ENCODE measurements around the gene TMEM18.

Gene TMEM18

DNA sequence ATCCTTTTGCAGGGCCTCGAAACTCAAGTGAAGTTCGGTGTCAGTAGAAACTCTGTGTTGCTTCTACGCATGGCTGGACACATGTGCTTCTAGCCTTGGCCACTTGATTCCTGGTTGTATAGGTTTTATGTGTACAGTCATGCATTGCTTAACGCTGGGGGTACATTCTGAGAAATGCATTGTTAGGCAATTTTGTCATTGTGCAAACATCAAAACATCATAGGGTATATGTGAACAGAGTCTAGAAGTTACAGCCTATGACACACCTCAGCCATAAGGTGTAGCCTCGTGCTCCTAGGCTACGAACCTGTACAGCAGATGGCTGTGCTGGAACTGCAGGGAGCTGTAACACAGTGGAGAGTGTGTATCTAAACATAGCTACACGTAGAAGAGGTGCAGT, 39.4 kb downstream of the TMEM18 start:
- H3K27me3 ChIP-seq (replicated peaks; ENCODE audit: insufficient read depth, low read length), result no peaks in the 10 kb centered on the region
- H4K20me1 ChIP-seq (ENCODE audit: insufficient read depth, low read length), result no peaks in the 10 kb centered on the region
- H3K4me1 ChIP-seq (ENCODE audit: low read length), result no peaks in the 10 kb centered on the region

DNA sequence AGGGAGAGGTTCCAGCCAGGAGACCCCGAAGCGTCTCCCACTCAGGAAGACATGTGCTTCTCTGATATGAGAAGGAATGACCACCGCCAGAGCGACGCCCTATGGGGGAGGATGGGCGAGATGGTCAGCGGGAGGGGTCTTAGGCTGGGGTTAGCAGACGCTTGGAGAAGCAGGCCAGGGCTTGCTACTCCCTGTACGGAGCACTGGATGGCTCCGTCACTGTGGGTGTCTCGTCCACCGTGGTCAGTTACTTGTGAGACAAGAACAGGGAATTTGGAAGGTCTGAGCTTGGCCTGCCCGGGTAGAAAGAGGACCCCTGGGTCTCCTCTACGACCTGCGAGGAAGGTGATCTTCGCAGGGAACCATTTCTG, 39.8 kb downstream of the TMEM18 start:
- Histone ChIP-seq H3K9ac (ENCODE audit: low read length) (no peak overlapping the region), H3K4me2 (ENCODE audit: low read depth, low read length) (no peak overlapping the region)

More for the DNA sequence above, 39.4 kb downstream of the TMEM18 start:
- Histone ChIP-seq H2AFZ (ENCODE audit: low read length) (no peak overlapping the region), H3K4me2 (ENCODE audit: low read depth, low read length) (no peak overlapping the region), H3K36me3 (replicated peaks; ENCODE audit: insufficient read depth, low read length) (no peaks in the 10 kb centered on the region), H3K9ac (ENCODE audit: low read length) (no peak overlapping the region), H3K9me2 (replicated peaks; ENCODE audit: insufficient read depth, low read length) (no peaks in the 10 kb centered on the region), H3K79me2 (ENCODE audit: low read length) (no peaks in the 10 kb centered on the region), H3F3A (ENCODE audit: insufficient read depth, low read length) (no peaks in the 10 kb centered on the region), H3K27ac (ENCODE audit: low read length) (no peak overlapping the region), H3K4me3 (ENCODE audit: low read length) (no peak overlapping the region), H3K9me3 (replicated peaks; ENCODE audit: insufficient read depth, low read length) (no peaks in the 10 kb centered on the region)
- DNase-seq, result no peak
- TF ChIP-seq EZH2 (optimal IDR thresholded peaks at IDR 0.05; ENCODE audit: low read depth, low read length), result no peak
- no peak for TF ChIP-seq EZH2phosphoT487 (IDR thresholded peaks at IDR 0.05; ENCODE audit: low read length)
- TF ChIP-seq, protein P1, sequence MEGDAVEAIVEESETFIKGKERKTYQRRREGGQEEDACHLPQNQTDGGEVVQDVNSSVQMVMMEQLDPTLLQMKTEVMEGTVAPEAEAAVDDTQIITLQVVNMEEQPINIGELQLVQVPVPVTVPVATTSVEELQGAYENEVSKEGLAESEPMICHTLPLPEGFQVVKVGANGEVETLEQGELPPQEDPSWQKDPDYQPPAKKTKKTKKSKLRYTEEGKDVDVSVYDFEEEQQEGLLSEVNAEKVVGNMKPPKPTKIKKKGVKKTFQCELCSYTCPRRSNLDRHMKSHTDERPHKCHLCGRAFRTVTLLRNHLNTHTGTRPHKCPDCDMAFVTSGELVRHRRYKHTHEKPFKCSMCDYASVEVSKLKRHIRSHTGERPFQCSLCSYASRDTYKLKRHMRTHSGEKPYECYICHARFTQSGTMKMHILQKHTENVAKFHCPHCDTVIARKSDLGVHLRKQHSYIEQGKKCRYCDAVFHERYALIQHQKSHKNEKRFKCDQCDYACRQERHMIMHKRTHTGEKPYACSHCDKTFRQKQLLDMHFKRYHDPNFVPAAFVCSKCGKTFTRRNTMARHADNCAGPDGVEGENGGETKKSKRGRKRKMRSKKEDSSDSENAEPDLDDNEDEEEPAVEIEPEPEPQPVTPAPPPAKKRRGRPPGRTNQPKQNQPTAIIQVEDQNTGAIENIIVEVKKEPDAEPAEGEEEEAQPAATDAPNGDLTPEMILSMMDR (IDR thresholded peaks at IDR 0.05; ENCODE audit: low read length), result no peak

DNA sequence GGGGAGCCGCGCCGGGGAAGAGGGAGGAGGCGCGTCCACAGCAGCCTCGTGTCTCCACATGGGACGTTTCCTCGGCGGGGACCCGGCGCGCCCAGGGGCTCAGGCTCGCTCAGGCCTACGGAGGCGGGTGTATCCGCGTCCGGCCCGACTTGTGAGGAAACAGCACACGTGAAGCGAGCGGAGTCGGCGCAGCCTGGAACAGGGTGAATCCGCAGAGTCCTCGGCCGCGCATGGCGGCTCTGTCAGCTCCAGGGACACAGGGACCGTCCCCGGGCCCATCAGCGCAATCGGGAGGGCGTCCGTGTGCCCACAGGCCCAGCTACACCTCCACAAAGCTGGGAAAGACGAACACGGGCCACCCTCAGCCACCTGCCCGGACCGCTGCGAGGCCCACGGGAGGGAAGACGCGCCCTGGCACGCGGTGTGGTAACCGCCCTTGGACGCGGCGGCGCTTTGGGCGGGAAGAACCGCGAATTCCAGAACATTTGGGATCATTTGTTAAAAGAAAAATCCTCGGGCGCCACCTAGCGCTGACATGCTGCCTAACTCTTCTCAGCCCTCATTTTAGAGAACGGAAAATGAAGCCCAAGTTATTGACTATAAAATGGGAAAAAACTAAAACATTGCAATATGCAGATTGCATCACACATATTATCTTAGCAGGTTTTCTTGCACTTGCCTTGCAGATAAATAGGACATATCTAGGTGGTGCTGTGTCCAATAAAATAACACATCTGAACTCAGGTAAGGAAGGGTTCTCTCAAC, 40.4 kb downstream of the TMEM18 start:
- Histone ChIP-seq H3K4me1 (ENCODE audit: low read length) (no peaks in the 10 kb centered on the region), H3K9ac (ENCODE audit: low read length) (no peak overlapping the region), H3K27ac (ENCODE audit: low read length) (no peak overlapping the region), H3F3A (ENCODE audit: insufficient read depth, low read length) (no peaks in the 10 kb centered on the region), H3K9me2 (replicated peaks; ENCODE audit: insufficient read depth, low read length) (no peaks in the 10 kb centered on the region), H2AFZ (ENCODE audit: low read length) (peak overlapping the region; percentile 39), H3K4me2 (ENCODE audit: low read depth, low read length) (peak overlapping the region; percentile 27; the same call in 1 of the 2 replicates), H3K27me3 (replicated peaks; ENCODE audit: insufficient read depth, low read length) (no peaks in the 10 kb centered on the region), H3K4me3 (ENCODE audit: low read length) (no peak overlapping the region), H4K20me1 (ENCODE audit: insufficient read depth, low read length) (no peaks in the 10 kb centered on the region), H3K79me2 (ENCODE audit: low read length) (no peaks in the 10 kb centered on the region), H3K9me3 (replicated peaks; ENCODE audit: insufficient read depth, low read length) (no peaks in the 10 kb centered on the region), H3K36me3 (replicated peaks; ENCODE audit: insufficient read depth, low read length) (no peaks in the 10 kb centered on the region)
- TF ChIP-seq EZH2 (optimal IDR thresholded peaks at IDR 0.05; ENCODE audit: low read depth, low read length) (no peak), EZH2phosphoT487 (IDR thresholded peaks at IDR 0.05; ENCODE audit: low read length) (no peak)
- TF ChIP-seq, protein P1 (IDR thresholded peaks at IDR 0.05; ENCODE audit: low read length), result peak; percentile 75
- DNase-seq, result no peak

More for the DNA sequence above, 39.8 kb downstream of the TMEM18 start:
- no peaks in the 10 kb centered on the region for H3K9me2 ChIP-seq (replicated peaks; ENCODE audit: insufficient read depth, low read length)
- TF ChIP-seq, protein P1 (IDR thresholded peaks at IDR 0.05; ENCODE audit: low read length), result no peak
- no peak for TF ChIP-seq EZH2phosphoT487 (IDR thresholded peaks at IDR 0.05; ENCODE audit: low read length)
- TF ChIP-seq EZH2 (optimal IDR thresholded peaks at IDR 0.05; ENCODE audit: low read depth, low read length), result no peak
- no peaks in the 10 kb centered on the region for H3K9me3 ChIP-seq (replicated peaks; ENCODE audit: insufficient read depth, low read length)
- H3K27me3 ChIP-seq (replicated peaks; ENCODE audit: insufficient read depth, low read length), result no peaks in the 10 kb centered on the region
- H3K36me3 ChIP-seq (replicated peaks; ENCODE audit: insufficient read depth, low read length), result no peaks in the 10 kb centered on the region
- no peak overlapping the region for H2AFZ ChIP-seq (ENCODE audit: low read length)
- H3K27ac ChIP-seq (ENCODE audit: low read length), result no peak overlapping the region
- no peaks in the 10 kb centered on the region for H3F3A ChIP-seq (ENCODE audit: insufficient read depth, low read length)
- no peaks in the 10 kb centered on the region for H4K20me1 ChIP-seq (ENCODE audit: insufficient read depth, low read length)
- DNase-seq, result no peak
- no peak overlapping the region for H3K4me3 ChIP-seq (ENCODE audit: low read length)
- H3K79me2 ChIP-seq (ENCODE audit: low read length), result no peaks in the 10 kb centered on the region
- H3K4me1 ChIP-seq (ENCODE audit: low read length), result no peaks in the 10 kb centered on the region

Measured in MM.1S (cell line).